Mesenchymal stem cell (in vitro differentiated cells and primary cell): ENCODE measurements around the gene CBFB.

Experiments used
- DNase-seq: peaks from one replicate; pipeline ENCODE4 v3.0.0-alpha.2; 2013
- H2AFZ ChIP-seq: one replicate; pipeline ENCODE4 v1.6.1; 2013; ENCODE audit warnings: low read depth, mild to moderate bottlenecking, control low read depth, inconsistent platforms, low read length, moderate library complexity
- H2AK5ac ChIP-seq: 2 replicates; pipeline ENCODE4 v1.6.1; 2013; ENCODE audit warnings: low read length, moderate library complexity, mild to moderate bottlenecking, inconsistent platforms; ENCODE audit not compliant: severe bottlenecking
- H2BK120ac ChIP-seq: one replicate; pipeline ENCODE4 v1.6.1; 2013; ENCODE audit warnings: low read depth, mild to moderate bottlenecking, inconsistent platforms, low read length, moderate library complexity
- H2BK12ac ChIP-seq, 2 experiments: one replicate each; pipeline ENCODE4 v1.6.1; 2013; ENCODE audit warnings: inconsistent platforms in 2 of 2, low read length in 2 of 2, mild to moderate bottlenecking in 2 of 2, moderate library complexity in 2 of 2, control low read depth in 1 of 2
- H2BK15ac ChIP-seq: one replicate; pipeline ENCODE4 v1.6.1; 2013; ENCODE audit warnings: mild to moderate bottlenecking, low read depth, inconsistent platforms; ENCODE audit not compliant: poor library complexity, severe bottlenecking
- H2BK5ac ChIP-seq: 2 replicates; pipeline ENCODE4 v1.6.1; 2013; ENCODE audit warnings: low read depth, mild to moderate bottlenecking, low read length, control low read depth, inconsistent platforms; ENCODE audit not compliant: poor library complexity, severe bottlenecking
- H3K14ac ChIP-seq, 2 experiments: one replicate each; pipeline ENCODE4 v1.6.1; 2013; ENCODE audit warnings: inconsistent platforms in 2 of 2, low read length in 2 of 2, control low read depth in 1 of 2, mild to moderate bottlenecking in 1 of 2, moderate library complexity in 1 of 2
- H3K18ac ChIP-seq, 2 experiments: one replicate each; pipeline ENCODE4 v1.6.1; 2013; ENCODE audit warnings: inconsistent platforms in 2 of 2, low read length in 2 of 2, control low read depth in 1 of 2, low read depth in 1 of 2, mild to moderate bottlenecking in 1 of 2
- H3K23ac ChIP-seq, 2 experiments: one replicate each; pipeline ENCODE4 v1.6.1; 2013; ENCODE audit warnings: inconsistent platforms in 2 of 2, low read length in 2 of 2, mild to moderate bottlenecking in 2 of 2, moderate library complexity in 2 of 2, control low read depth in 1 of 2
- H3K27ac ChIP-seq: 2 replicates; pipeline ENCODE4 v1.5.1; 2013; ENCODE audit warnings: mild to moderate bottlenecking, moderate library complexity, low read length, control low read depth, inconsistent platforms; ENCODE audit not compliant: poor library complexity, severe bottlenecking
- H3K27me3 ChIP-seq, 2 experiments: 2 replicates each; pipeline versions ENCODE4 v1.6.1 to v1.7.0; 2013; ENCODE audit warnings: low read length in 2 of 2, mild to moderate bottlenecking in 2 of 2, moderate library complexity in 2 of 2, control low read depth in 1 of 2, inconsistent platforms in 1 of 2; ENCODE audit not compliant: control insufficient read depth in 1 of 2, insufficient read depth in 1 of 2
- H3K36me3 ChIP-seq, 2 experiments: 2 replicates each; pipeline versions ENCODE4 v1.6.1 to v1.7.0; 2013; ENCODE audit warnings: low read length in 2 of 2, control low read depth in 1 of 2, inconsistent platforms in 1 of 2, low read depth in 1 of 2, mild to moderate bottlenecking in 1 of 2; ENCODE audit not compliant: insufficient read depth in 2 of 2, control insufficient read depth in 1 of 2
- H3K4ac ChIP-seq, 2 experiments: one replicate each; pipeline ENCODE4 v1.6.1; 2013; ENCODE audit warnings: inconsistent platforms in 2 of 2, low read length in 2 of 2, mild to moderate bottlenecking in 2 of 2, moderate library complexity in 2 of 2, control low read depth in 1 of 2, low read depth in 1 of 2
- H3K4me1 ChIP-seq: 2 replicates; pipeline ENCODE4 v1.6.1; 2013; ENCODE audit warnings: low read depth, low read length, control low read depth; ENCODE audit not compliant: control insufficient read depth, insufficient read depth
- H3K4me2 ChIP-seq: 2 replicates; pipeline ENCODE4 v1.6.1; 2013; ENCODE audit warnings: low read length, mild to moderate bottlenecking, inconsistent platforms; ENCODE audit not compliant: poor library complexity, severe bottlenecking
- H3K4me3 ChIP-seq, 2 experiments: 2 replicates each; pipeline versions ENCODE4 v1.5.1 to v1.7.0; 2013; ENCODE audit warnings: low read length in 2 of 2, mild to moderate bottlenecking in 2 of 2, control low read depth in 1 of 2, low read depth in 1 of 2; ENCODE audit not compliant: insufficient read depth in 1 of 2
- H3K79me1 ChIP-seq: replicated peaks from 2 replicates; pipeline ENCODE4 v1.6.1; 2013; ENCODE audit warnings: mild to moderate bottlenecking, control low read depth, low read length, inconsistent platforms; ENCODE audit not compliant: poor library complexity, severe bottlenecking
- H3K9ac ChIP-seq: 2 replicates; pipeline ENCODE4 v1.7.0; 2013; ENCODE audit warnings: mild to moderate bottlenecking, low read length, moderate library complexity
- H3K9me3 ChIP-seq: 2 replicates; pipeline ENCODE4 v1.7.0; 2013; ENCODE audit warnings: mild to moderate bottlenecking, low read length; ENCODE audit not compliant: control insufficient read depth
- H4K8ac ChIP-seq: one replicate; pipeline ENCODE4 v1.6.1; 2013; ENCODE audit warnings: inconsistent platforms, mild to moderate bottlenecking, low read length, moderate library complexity
- H4K91ac ChIP-seq: one replicate; pipeline ENCODE4 v1.6.1; 2013; ENCODE audit warnings: mild to moderate bottlenecking, low read length, inconsistent platforms
- WGBS: methylation state at CpG from one replicate; pipeline ENCODE4 v1.1.7; 2013; ENCODE audit warnings: mixed read lengths; 5-methylcytosine and 5-hydroxymethylcytosine counted together

The CBFB gene

GRCh38 chr16:67128887-67129286 lies 99.9 kb downstream of the CBFB start:
- H2BK5ac ChIP-seq, result no peak overlapping the region
- H2AFZ ChIP-seq, result no peak overlapping the region
- no peak overlapping the region for H2AK5ac ChIP-seq
- no peak overlapping the region for H4K91ac ChIP-seq
- H3K23ac ChIP-seq, result no peak overlapping the region
- no peak overlapping the region for H4K8ac ChIP-seq
- no peak overlapping the region for H2BK15ac ChIP-seq
- H2BK120ac ChIP-seq, result no peak overlapping the region
- H3K36me3 ChIP-seq, result peaks cover 30 to 77% of the 10 kb centered on the region in 2 experiments
- H3K27me3 ChIP-seq, result no peaks in the 10 kb centered on the region
- H3K79me1 ChIP-seq, result peaks cover 10% of the 10 kb centered on the region
- no peak overlapping the region for H3K9ac ChIP-seq
- H3K4me1 ChIP-seq, result peaks cover 2% of the 10 kb centered on the region
- no peak for DNase-seq
- 97% methylated on average over 3 of the region's 3 CpGs for WGBS
- no peak overlapping the region for H3K4me2 ChIP-seq
- no peak overlapping the region for H3K4ac ChIP-seq
- H3K4me3 ChIP-seq, result no peak overlapping the region
- H3K9me3 ChIP-seq, result no peaks in the 10 kb centered on the region
- no peak overlapping the region for H3K14ac ChIP-seq
- no peak overlapping the region for H3K27ac ChIP-seq
- no peak overlapping the region for H3K18ac ChIP-seq
- no peak overlapping the region for H2BK12ac ChIP-seq

- WGBS, result 100% methylated on average over 3 of the region's 3 CpGs
- H2AK5ac ChIP-seq, result no peak overlapping the region
- H3K4ac ChIP-seq, result no peak overlapping the region
- no peak overlapping the region for H2BK120ac ChIP-seq
- H3K27me3 ChIP-seq, result no peaks in the 10 kb centered on the region
- H2BK5ac ChIP-seq, result no peak overlapping the region
- H3K14ac ChIP-seq, result no peak overlapping the region
- H3K4me1 ChIP-seq, result peaks cover 2% of the 10 kb centered on the region
- no peak overlapping the region for H2AFZ ChIP-seq
- H3K18ac ChIP-seq, result no peak overlapping the region
- H2BK12ac ChIP-seq, result no peak overlapping the region
- no peak overlapping the region for H3K9ac ChIP-seq
- no peak overlapping the region for H4K91ac ChIP-seq
- no peaks in the 10 kb centered on the region for H3K9me3 ChIP-seq
- H3K4me2 ChIP-seq, result no peak overlapping the region
- no peak overlapping the region for H3K23ac ChIP-seq
- DNase-seq, result no peak
- H2BK15ac ChIP-seq, result no peak overlapping the region
- H3K36me3 ChIP-seq, result peaks cover 35 to 77% of the 10 kb centered on the region in 2 experiments
- H3K79me1 ChIP-seq, result peaks cover 9% of the 10 kb centered on the region
- no peak overlapping the region for H4K8ac ChIP-seq
- no peak overlapping the region for H3K4me3 ChIP-seq
- no peak overlapping the region for H3K27ac ChIP-seq
Measured at GRCh38 chr16:67129422-67129821, 100.5 kb downstream of the CBFB start.

GRCh38 chr16:67137605-67138004 lies 108.7 kb downstream of the CBFB start:
- H3K36me3 ChIP-seq, result peaks cover 55 to 92% of the 10 kb centered on the region in 2 experiments
- no peak overlapping the region for H3K9ac ChIP-seq
- no peak overlapping the region for H2BK15ac ChIP-seq
- H3K4me3 ChIP-seq, result no peak overlapping the region
- no peak overlapping the region for H3K4me2 ChIP-seq
- no peak overlapping the region for H3K27ac ChIP-seq
- H3K18ac ChIP-seq, result no peak overlapping the region
- peaks cover 1% of the 10 kb centered on the region for H3K79me1 ChIP-seq
- H4K8ac ChIP-seq, result no peak overlapping the region
- H2BK120ac ChIP-seq, result no peak overlapping the region
- H3K14ac ChIP-seq, result no peak overlapping the region
- H3K9me3 ChIP-seq, result no peaks in the 10 kb centered on the region
- H3K27me3 ChIP-seq, result no peaks in the 10 kb centered on the region
- no peak overlapping the region for H2BK5ac ChIP-seq
- no peak overlapping the region for H4K91ac ChIP-seq
- H3K4ac ChIP-seq, result no peak overlapping the region
- DNase-seq, result no peak
- H3K4me1 ChIP-seq, result peaks cover 1% of the 10 kb centered on the region
- H2AFZ ChIP-seq, result no peak overlapping the region
- WGBS, result 74% methylated on average over 2 of the region's 3 CpGs
- no peak overlapping the region for H3K23ac ChIP-seq
- no peak overlapping the region for H2AK5ac ChIP-seq
- no peak overlapping the region for H2BK12ac ChIP-seq

GRCh38 chr16:67141391-67141790 lies 112.4 kb downstream of the CBFB start:
- Histone ChIP-seq H3K27me3 (no peaks in the 10 kb centered on the region), H3K4me1 (peaks cover 1% of the 10 kb centered on the region), H2BK5ac (no peak overlapping the region), H3K27ac (no peak overlapping the region), H2BK15ac (no peak overlapping the region), H3K79me1 (no peaks in the 10 kb centered on the region), H3K4me2 (no peak overlapping the region), H3K9me3 (no peaks in the 10 kb centered on the region), H2BK12ac (no peak overlapping the region), H3K18ac (no peak overlapping the region), H4K91ac (no peak overlapping the region), H3K14ac (no peak overlapping the region), H2AFZ (no peak overlapping the region), H4K8ac (no peak overlapping the region), H3K36me3 (peaks cover 63 to 96% of the 10 kb centered on the region in 2 experiments), H2AK5ac (no peak overlapping the region), H3K9ac (no peak overlapping the region), H3K4ac (no peak overlapping the region), H2BK120ac (no peak overlapping the region), H3K4me3 (no peak overlapping the region), H3K23ac (no peak overlapping the region)
- no peak for DNase-seq
- 98% methylated on average over 13 of the region's 13 CpGs for WGBS
